ENCODE data around the gene SMYD3.

SMYD3 gene

DNA sequence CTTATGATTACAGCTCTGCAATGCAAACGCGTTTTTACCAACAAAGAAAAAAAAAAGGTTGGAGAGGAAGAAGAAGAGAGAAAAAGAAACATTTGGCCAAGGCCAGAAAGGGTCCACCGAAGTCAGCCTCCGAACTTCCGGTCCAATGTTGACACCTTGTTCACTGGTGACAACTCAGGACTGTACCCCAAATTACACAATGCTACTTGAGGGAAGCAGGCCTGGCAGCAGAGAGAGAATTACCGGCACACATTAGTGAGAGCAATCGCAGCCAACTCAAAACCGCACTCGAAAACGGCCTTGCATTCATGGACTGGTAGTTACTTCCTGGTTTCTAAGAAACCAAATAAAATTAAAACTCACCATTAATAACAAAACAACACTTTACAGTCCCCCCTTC is 699.8 kb downstream of the SMYD3 start:
- Histone ChIP-seq H3K9me3 (replicated peaks in 1 of 11) (no peaks in the 10 kb centered on the region), H3K27me3 (no peaks in the 10 kb centered on the region), H3K4me3 (peak overlapping the region in 8 of 10 experiments; percentile 1 to 54 (median 18); a peak in 9 of 20 replicates), H3K36me3 (no peaks in the 10 kb centered on the region), H3K27ac (peak overlapping the region in 10 of 11 experiments; percentile 30 to 81 (median 74); a peak in 20 of 22 replicates), H3K9ac (peak overlapping the region; percentile 2 to 74 (median 55); a peak in 20 of 22 replicates), H3K4me2 (peak overlapping the region; percentile 70 to 91 (median 84)), H4K20me1 (no peaks in the 10 kb centered on the region), H3K4me1 (peaks cover 26 to 56% (median 46%) of the 10 kb centered on the region in 10 experiments)
- TF ChIP-seq Cebpa-rat (IDR thresholded peaks at IDR 0.05): no peak

DNA sequence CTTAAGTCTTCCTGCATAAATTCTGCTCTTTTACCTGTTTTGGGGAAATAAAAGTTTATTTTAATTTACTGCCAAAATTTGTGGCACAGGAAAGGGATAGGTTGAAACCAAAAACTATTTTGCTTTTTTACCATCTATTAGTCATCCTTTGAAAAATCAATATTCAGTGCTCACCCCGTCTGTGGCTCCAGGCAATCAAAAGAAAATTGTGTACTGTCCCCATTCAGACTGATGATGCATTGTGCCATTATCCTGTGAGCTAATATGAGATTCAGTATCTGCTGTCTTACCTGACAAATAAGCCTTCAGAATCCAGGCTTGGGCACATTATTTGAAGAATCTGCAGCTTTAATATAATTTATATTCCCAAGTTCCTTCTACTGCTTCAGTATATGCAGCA is 701.5 kb downstream of the SMYD3 start:
- H4K20me1 ChIP-seq: no peaks in the 10 kb centered on the region
- TF ChIP-seq Cebpa-rat (IDR thresholded peaks at IDR 0.05): no peak
- no peaks in the 10 kb centered on the region for H3K36me3 ChIP-seq
- no peak overlapping the region for H3K9ac ChIP-seq
- H3K27me3 ChIP-seq: no peaks in the 10 kb centered on the region
- H3K4me2 ChIP-seq: no peak overlapping the region; a peak in 2 of 22 replicates
- no peak overlapping the region for H3K4me3 ChIP-seq
- H3K27ac ChIP-seq: no peak overlapping the region
- no peaks in the 10 kb centered on the region for H3K9me3 ChIP-seq (replicated peaks in 1 of 11)
- peaks cover 26 to 49% (median 43%) of the 10 kb centered on the region in 10 experiments for H3K4me1 ChIP-seq

DNA sequence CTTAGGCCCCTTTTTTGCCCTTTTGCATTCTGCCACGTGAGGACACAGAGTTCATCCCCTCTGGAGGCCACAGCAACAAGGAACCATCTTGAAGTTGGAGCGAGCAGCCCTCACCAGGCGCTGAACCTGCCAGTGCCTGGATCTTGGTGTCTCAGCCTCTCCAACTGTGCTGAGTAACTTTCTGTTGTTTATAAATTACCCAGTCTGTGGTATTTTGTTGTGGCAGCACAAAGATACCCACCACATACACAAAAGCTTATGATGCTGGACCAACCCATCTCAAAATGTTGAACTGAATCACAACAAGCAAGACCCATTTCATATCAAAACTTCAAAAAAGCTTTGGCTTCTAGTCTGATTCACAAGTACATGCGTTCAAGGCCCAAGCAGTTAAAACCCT is 702.4 kb downstream of the SMYD3 start:
- Histone ChIP-seq H3K9ac (no peak overlapping the region), H3K4me2 (no peak overlapping the region), H3K27ac (no peak overlapping the region), H3K27me3 (no peaks in the 10 kb centered on the region), H4K20me1 (no peaks in the 10 kb centered on the region), H3K4me1 (peaks cover 26 to 41% (median 36%) of the 10 kb centered on the region in 10 experiments), H3K9me3 (replicated peaks in 1 of 11) (no peaks in the 10 kb centered on the region), H3K4me3 (no peak overlapping the region), H3K36me3 (no peaks in the 10 kb centered on the region)
- no peak for TF ChIP-seq Cebpa-rat (IDR thresholded peaks at IDR 0.05)

DNA sequence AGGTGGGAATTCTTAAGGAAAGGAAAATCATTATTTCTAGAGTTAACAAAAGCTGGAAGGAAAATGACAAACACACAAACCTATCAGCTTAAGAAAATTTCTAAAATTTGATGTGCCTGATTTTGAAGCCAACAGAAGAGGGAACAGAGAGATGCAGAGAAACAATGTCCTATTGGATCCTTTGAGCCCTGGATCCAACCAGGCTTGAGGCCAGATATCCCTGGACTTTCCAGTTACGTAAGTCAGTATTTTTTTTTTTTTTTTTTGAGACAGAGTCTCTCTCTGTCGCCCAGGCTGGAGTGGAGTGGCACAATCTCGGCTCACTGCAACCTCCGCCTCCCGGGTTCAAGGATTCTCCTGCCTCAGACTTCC is 703.4 kb downstream of the SMYD3 start:
- Histone ChIP-seq H3K9me3 (replicated peaks in 1 of 11) (no peaks in the 10 kb centered on the region), H3K36me3 (no peaks in the 10 kb centered on the region), H4K20me1 (no peaks in the 10 kb centered on the region), H3K9ac (no peak overlapping the region), H3K4me2 (no peak overlapping the region), H3K4me1 (peaks cover 24 to 30% (median 27%) of the 10 kb centered on the region in 10 experiments), H3K27ac (no peak overlapping the region), H3K27me3 (no peaks in the 10 kb centered on the region), H3K4me3 (no peak overlapping the region)
- no peak for TF ChIP-seq Cebpa-rat (IDR thresholded peaks at IDR 0.05)

DNA sequence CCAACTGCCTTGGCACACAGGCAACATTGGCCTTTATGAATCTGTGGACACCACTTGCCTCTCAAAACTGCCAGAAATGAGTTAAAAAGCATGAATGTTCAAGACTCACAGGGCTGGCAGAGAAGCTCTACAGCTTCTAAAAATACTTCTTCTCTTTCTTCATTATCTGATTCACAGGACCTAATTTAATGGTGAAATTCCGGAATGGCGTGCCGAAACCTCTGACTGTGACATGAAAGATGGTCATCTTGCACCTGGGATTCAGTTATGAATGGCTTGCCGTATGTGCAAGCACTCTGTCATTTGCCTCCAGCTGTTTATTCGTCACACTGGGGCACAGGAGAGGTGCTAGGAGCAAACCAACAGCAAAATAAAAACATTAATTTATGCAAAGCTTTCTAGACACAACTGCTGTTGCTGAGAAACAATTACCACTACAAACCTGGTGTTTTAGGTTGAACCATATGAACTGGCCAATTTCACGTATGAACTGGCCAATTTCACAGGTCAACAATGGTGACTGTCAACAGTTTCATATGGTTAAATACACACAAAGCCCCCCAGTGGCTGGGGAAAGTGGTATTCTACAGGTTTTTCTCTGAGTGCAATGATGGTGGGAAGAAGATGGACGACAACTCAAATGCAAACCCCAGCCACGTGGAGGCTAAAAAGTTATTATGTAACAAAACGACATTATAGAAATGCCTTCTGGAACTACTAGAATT is 704.0 kb downstream of the SMYD3 start:
- Histone ChIP-seq H3K27ac (no peak overlapping the region), H3K36me3 (no peaks in the 10 kb centered on the region), H3K9ac (no peak overlapping the region), H3K4me2 (no peak overlapping the region), H3K4me1 (peaks cover 18 to 25% (median 21%) of the 10 kb centered on the region in 10 experiments), H3K27me3 (no peaks in the 10 kb centered on the region), H4K20me1 (no peaks in the 10 kb centered on the region), H3K4me3 (no peak overlapping the region), H3K9me3 (replicated peaks in 1 of 11) (no peaks in the 10 kb centered on the region)
- TF ChIP-seq Cebpa-rat (IDR thresholded peaks at IDR 0.05): no peak

DNA sequence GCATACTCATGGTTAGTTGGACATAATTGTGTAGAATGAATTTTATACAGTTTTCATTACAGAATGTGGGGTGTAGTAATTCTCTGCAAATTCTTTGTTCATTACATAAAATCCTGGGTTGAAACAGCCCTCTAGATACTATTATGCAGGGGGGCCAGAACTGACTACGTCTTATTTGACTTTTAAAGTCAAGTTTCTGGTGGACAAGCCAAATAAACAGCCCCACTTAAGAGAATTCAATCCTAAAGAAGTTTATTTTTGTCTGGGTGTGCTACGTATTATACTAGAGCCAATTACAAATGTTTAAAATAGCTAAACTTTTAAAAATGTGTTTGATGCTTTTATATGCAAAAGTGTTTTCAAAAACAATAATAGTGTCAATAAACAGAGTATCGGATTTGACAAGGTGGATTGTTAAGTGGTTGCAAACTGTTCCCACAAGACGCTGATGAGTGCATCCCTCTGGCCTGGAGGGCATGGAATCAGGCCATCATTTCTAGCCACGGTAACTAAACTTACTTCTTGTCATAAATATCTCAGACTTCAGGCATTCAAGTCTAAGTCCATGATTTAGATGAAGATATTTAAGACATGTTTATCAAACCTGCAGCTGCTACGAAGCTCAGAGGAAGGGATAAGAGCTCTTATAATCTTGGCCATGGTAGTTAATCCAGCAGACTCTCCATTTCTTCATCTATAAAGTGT is 706.0 kb downstream of the SMYD3 start:
- H3K27ac ChIP-seq: no peak overlapping the region
- no peak overlapping the region for H3K9ac ChIP-seq
- no peak overlapping the region for H3K4me3 ChIP-seq
- no peaks in the 10 kb centered on the region for H3K36me3 ChIP-seq
- H3K4me1 ChIP-seq: peaks cover 0 to 4% (median under 1%) of the 10 kb centered on the region in 10 experiments; a peak in 8 of 20 replicates
- no peaks in the 10 kb centered on the region for H3K27me3 ChIP-seq
- TF ChIP-seq Cebpa-rat (IDR thresholded peaks at IDR 0.05): no peak
- H3K9me3 ChIP-seq (replicated peaks in 1 of 11): no peaks in the 10 kb centered on the region
- H4K20me1 ChIP-seq: no peaks in the 10 kb centered on the region
- H3K4me2 ChIP-seq: no peak overlapping the region

DNA sequence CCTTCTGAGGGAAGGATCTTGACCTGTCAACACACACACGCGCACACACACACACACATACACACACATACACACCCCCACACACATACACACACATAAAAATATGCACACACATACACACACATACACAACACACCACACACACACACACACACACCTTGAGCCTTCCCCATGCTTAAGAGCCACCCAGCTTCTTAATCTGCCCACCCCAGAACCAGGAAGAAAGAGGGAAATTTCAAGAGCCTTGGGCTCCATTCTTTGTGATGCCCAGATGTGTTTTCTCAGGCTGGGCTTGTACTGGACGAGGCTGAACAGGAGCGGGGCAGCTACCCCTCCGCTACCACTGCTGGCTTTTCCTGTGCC is 708.7 kb downstream of the SMYD3 start:
- no peaks in the 10 kb centered on the region for H3K9me3 ChIP-seq (replicated peaks in 1 of 11)
- H3K36me3 ChIP-seq: no peaks in the 10 kb centered on the region
- H3K4me1 ChIP-seq: no peaks in the 10 kb centered on the region
- no peak overlapping the region for H3K27ac ChIP-seq
- H3K27me3 ChIP-seq: no peaks in the 10 kb centered on the region
- H3K4me2 ChIP-seq: no peak overlapping the region
- no peaks in the 10 kb centered on the region for H4K20me1 ChIP-seq
- H3K9ac ChIP-seq: no peak overlapping the region
- no peak overlapping the region for H3K4me3 ChIP-seq
- TF ChIP-seq Cebpa-rat (IDR thresholded peaks at IDR 0.05): no peak

DNA sequence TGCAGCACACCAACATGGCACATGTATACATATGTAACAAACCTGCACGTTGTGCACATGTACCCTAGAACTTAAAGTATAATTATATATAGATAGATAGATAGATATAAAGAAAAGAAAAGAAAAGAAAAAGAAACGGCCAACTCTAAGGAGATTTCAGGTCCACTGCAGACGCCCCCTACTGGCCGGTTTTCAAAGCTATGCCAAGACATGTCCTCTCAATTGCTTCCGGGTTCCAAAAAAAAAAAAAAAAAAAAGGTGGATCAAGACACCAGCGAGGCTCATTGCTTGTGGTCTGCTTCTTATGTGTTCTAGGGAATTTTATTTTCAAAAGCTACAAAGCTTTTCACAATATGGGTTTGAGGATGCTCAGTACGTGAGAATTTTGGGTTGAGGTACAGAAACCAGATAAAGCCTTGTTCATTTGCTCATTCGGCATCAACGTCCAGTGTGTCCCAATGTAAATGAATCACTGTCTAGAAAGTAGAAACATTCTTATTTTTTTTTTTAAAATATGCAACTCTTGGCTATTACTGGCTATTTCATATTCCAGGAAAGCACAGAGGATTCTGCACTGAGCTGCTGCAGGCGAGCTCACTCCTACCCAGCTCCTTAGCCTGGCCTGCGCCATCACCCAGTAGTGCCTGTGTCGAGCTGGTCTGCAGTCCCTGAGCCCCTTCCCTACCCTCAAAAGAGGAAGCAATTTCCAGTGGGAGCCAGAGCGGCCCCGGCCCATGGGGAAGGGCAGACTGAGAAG is 709.3 kb downstream of the SMYD3 start:
- Histone ChIP-seq H3K9ac (no peak overlapping the region), H3K4me3 (no peak overlapping the region), H3K4me1 (no peaks in the 10 kb centered on the region), H3K4me2 (no peak overlapping the region), H3K9me3 (replicated peaks in 1 of 11) (no peaks in the 10 kb centered on the region), H3K27ac (no peak overlapping the region), H3K27me3 (no peaks in the 10 kb centered on the region), H3K36me3 (no peaks in the 10 kb centered on the region), H4K20me1 (no peaks in the 10 kb centered on the region)
- no peak for TF ChIP-seq Cebpa-rat (IDR thresholded peaks at IDR 0.05)

Data from BLaER1 treated with 17β-estradiol and CSF1 and Interleukin-3, amounts not matched to agents 10 nM and 100 nM (cell line).